GM19240 (cell line): Measurements from ENCODE around the gene CELF2.

ENCODE experiments used
- DNase-seq: peaks from one replicate; pipeline ENCODE4 v3.0.0; 2011; ENCODE audit warnings: low spot score; ENCODE audit not compliant: insufficient read length

CELF2 gene

GRCh38 chr10:11297136-11297535 is 279.5 kb downstream of the CELF2 start:
- DNase-seq = no peak

DNA sequence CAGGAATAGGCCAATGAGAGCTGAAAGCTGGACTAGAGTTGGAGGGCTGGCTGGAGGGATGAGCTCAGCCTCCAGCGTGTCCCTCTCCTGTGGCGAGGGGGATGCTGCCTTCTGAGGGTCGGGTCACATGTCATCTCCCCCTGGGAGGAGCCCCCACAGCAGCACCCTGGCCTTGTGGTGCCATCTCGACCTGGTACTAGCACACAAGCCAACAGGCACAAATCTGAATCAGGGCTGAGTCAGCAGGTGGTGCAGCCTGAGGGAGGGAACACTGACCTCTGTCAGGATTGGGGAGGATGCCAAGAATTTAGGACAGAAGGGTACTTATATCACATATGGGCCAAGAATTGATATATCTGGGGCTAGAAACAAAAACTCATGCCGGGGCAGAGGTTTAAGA is 280.4 kb downstream of the CELF2 start:
- no peak for DNase-seq

DNA sequence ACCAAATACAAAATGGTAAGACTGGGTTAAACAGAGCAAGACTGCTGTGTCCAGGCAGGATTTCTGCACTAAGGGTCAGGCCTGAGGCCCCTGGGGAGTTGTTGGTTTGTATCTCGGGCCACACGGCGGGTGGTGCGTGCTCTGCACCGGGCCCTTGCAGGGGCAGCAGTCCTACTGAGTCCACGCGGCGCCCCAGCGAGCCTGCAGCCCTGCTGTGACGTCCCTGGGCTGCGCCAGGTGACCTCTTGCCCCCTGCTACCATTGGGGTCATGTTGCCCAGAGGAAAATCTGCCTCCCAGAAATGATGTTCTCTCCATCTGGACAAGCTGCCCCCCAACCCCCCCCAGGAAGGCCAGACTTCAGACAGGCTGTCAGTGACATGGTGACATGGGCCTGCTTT is 281.5 kb downstream of the CELF2 start:
- DNase-seq = no peak

DNA sequence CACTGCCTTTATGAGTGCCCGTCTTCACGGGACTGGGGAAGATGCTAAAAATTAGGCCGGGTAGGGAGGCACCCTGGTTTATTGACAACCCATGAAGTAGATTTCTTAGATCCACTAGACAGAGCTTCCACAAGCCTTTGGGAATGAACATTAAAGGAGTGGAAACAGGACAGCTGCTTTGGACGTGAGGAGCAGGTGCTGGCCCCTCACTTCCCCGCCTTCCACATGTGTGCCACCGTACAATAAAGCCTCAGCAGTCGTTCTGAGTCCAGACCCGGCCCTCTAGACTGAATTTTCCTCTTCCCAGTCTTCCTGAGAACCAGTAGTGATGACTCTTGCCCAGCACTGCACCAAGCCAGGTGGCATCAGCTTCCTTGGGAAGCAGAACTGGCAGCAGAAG is 282.4 kb downstream of the CELF2 start:
- no peak for DNase-seq

- DNase-seq = no peak
Measured at GRCh38 chr10:11300563-11300962, 282.9 kb downstream of the CELF2 start.

DNA sequence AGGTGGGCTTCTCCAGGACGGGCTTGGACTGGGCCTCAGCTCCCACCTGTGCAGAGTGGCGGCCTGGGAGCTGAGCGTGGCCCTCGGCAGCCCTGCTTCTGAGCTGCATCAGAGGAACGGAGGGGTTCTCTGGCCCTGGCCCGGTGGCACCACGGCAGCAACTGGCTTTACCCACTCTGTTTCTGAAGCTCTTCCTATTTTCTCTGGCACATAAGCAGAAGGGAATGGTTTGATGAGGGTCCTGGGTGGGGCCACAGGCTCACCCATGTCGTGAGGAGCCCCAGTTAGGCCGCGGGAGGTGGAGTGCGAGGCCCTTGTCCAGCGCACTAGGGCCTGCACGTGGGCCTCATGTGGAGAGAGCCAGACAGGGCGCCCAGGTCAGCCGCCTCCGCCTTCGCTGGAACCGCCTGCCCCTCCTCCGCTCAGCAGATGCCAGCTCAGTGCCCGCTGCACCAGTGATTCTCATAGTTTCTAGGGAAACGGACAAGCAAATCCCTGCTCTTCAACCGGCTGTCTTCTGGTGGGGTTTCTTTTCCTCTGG is 284.0 kb downstream of the CELF2 start:
- no peak for DNase-seq

GRCh38 chr10:11302181-11302580 is 284.5 kb downstream of the CELF2 start:
- no peak for DNase-seq

DNA sequence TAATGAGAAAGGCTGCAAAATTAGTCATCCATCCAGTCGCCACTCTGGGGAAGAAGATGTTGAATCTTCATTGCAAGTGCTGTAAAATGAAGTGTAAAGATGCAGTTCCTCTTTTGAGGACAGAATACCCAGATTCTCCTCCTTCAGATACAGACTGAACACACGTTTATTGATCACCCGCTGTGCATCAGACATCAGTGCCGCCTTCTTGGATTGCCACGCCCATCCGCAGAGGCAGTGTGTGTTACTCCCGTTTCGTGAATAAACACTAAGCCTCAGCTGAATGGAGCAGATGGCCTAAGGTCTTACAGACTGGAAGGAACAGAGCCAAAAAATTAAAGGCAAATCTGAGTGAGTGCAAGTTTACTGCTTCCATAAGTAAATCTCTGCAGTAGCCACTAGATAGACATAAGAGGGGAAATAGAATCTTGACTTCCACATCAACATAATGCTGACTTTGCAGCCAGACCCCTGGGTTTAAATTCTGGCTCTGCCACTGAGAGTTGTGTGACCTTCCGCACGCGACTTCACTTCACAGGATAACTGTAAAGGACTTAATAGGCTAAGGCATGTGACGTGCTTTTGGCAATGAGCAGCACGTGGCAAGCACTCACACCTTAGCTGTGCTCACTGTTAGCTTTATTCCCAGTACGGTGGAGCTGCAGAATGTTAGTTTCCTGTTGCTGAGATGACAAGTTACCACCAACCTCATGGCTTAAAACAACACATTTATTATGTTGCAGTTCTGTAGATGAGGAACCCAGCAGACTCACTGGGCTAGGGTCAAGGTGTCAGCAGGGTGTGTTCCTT is 285.9 kb downstream of the CELF2 start:
- no peak for DNase-seq

GRCh38 chr10:11304906-11305585 is 287.4 kb downstream of the CELF2 start:
- DNase-seq = no peak

GRCh38 chr10:11305825-11306593 is 288.3 kb downstream of the CELF2 start:
- DNase-seq = no peak

- DNase-seq = no peak
Measured at GRCh38 chr10:11307004-11307403, 289.3 kb downstream of the CELF2 start.

DNA sequence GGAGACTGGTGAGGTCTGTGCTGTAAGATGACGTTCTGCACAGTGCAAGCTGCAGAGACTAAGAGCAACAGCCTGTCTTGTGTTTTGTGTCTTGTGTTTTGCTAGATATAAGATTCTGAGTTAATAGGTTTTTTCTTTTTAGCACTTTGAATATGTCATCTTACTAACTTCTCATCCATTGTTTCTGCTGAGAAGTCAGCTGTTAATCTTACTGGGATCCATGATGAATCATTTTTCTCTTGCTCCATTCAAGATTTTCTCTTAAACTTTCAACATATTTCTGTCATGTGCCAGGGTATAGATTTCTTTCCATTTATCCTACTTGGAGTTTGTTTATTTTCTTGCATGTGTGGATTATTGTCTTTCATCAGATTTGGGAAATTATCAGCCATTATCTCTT is 290.3 kb downstream of the CELF2 start:
- no peak for DNase-seq

- DNase-seq = no peak
Measured at GRCh38 chr10:11311027-11311426, 293.4 kb downstream of the CELF2 start.

GRCh38 chr10:11313463-11313862 is 295.8 kb downstream of the CELF2 start:
- no peak for DNase-seq

DNA sequence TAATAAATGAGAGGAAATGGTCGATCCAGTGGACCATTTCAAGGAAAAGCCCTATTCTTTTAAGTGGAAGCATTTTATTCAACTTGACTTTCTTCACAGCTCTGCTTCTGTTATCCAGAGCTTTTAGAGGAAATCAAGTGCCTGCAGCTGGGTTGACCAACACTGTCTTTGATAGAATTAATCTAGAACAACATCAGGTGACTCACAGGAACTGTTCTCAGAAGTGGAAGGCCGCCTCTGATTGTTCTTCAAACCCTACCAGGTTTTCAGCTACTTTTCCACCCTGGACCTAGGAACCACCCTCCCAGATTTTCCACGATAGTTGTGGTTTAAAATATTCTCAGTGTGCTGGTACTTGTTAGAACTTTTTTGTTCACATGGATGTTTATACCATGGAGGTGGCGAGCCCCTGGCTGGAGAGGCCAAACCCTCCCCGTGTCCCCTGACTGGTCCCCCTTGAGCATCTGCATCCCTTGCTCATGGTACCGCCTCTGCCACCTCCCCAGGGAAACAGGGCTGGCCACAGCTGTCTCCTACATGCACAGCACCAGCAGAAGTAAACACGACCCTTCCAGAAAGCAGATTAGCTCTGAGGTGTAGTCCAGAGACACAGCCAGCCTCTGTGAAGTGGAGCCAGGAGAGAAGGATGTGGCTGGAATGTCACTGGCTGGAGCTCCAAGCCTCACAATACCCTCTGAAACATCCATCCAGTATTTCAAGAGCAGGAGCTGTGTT is 300.4 kb downstream of the CELF2 start:
- no peak for DNase-seq

- no peak for DNase-seq
Measured at GRCh38 chr10:11318826-11319598, 301.3 kb downstream of the CELF2 start.

DNA sequence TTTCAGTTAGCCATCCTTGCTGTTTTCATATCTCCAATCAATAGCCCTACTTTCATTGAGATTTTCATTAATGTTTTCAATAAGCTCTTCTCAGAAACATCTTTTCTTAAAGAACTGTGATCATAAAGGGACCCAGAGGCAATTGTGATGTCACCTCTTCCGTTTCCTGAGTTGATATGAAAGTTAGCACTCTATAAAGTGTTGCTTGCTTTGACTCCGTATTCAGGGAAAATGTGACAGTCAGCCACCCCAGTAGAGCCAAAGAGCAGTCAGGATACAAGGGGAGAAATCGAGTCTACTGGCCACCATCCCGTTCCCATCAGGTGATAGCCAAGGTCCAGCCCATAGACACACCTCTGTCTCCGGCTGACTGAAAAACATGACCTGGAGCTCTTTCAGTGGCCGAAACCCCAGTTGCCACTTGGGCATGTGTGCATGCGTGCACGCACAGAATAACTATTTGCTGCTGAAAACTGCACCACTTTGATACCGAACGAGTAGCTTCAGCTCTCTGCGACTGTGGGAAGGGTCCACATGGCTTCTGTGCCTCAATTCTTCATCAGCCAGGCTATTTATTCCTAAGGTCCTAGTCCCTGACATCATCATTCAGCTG is 302.4 kb downstream of the CELF2 start:
- no peak for DNase-seq

GRCh38 chr10:11320809-11321520 is 303.3 kb downstream of the CELF2 start:
- DNase-seq = no peak

DNA sequence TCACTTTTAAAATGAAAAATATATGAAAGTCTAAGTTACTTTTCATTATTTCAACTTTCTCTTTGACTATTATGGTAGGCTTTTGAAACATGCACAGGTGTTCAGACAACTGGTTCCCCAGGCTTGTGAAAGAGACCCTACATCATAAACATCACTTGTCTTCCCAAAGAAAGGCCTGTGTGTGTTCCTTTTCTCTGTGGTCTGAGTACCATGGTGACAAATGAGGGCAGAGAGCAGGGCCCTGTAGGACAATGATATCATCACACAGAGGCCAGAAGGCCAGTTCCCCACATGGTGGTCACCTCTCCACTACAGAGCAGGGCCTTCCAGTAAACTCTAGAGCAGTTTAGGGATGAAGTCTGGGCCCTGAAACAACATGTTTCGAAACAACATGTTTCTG is 305.0 kb downstream of the CELF2 start:
- no peak for DNase-seq
